Colonic mucosa (tissue), 4 donors: Measurements from ENCODE around the gene PGBD2. TPM values are rescaled to one million over a fixed set of nuclear protein-coding genes. Genes with fewer than 3 reads are reported as not detected.
"Not testable (repeated sequence)": the region's sequence is repeated elsewhere in the genome, so short reads cannot be mapped to it uniquely, and the experiment has no call there.

ENCODE experiments used
- DNase-seq: peaks from one replicate; pipeline ENCODE4 v3.0.0-alpha.2; 2020
- H3K27ac ChIP-seq: fragments of 200-600 bp; one replicate; pipeline ENCODE4 v1.8.0; 2021
- H3K27me3 ChIP-seq: fragments of 200-600 bp; one replicate; pipeline ENCODE4 v1.8.0; 2021
- H3K36me3 ChIP-seq: fragments of 200-600 bp; one replicate; pipeline ENCODE4 v1.8.0; 2021
- H3K4me1 ChIP-seq: fragments of 200-600 bp; one replicate; pipeline ENCODE4 v1.8.0; 2021; ENCODE audit warnings: mild to moderate bottlenecking
- H3K4me3 ChIP-seq: fragments of 200-600 bp; one replicate; pipeline ENCODE4 v1.8.0; 2021
- H3K9ac ChIP-seq, 2 donors: one replicate each; pipeline ENCODE4 v1.7.0; 2013; ENCODE audit warnings: control low read depth in 2 of 2, low read depth in 2 of 2, low read length in 2 of 2
- H3K9me3 ChIP-seq: fragments of 200-600 bp; one replicate; pipeline ENCODE4 v1.8.0; 2021
- intact Hi-C: fragments of 100-400 bp; cut with DNase I; formaldehyde crosslinking; loops from one replicate; pipeline ENCODE4 v1.14.1; 2022
- total RNA-seq, 2 donors: library from RNA; stranded (reverse); fragmentation: NEBNext Ultra II Directional in 1 of 2; extraction: Animal tissue kit (Norgen Biotek cat#: 25700) in 1 of 2; gene quantifications; one replicate each; pipeline ENCODE4 v1.2.1, GENCODE V29; 2021
- donor health status: healthy.
- donor health status: DM: no; HTN: no; CAD: no.
- donor health status: DM: no; HTN: no; CAD: no.

The PGBD2 gene
- total RNA-seq, 2 donors from 2014 or later: 7.2 to 8.4 TPM

DNA sequence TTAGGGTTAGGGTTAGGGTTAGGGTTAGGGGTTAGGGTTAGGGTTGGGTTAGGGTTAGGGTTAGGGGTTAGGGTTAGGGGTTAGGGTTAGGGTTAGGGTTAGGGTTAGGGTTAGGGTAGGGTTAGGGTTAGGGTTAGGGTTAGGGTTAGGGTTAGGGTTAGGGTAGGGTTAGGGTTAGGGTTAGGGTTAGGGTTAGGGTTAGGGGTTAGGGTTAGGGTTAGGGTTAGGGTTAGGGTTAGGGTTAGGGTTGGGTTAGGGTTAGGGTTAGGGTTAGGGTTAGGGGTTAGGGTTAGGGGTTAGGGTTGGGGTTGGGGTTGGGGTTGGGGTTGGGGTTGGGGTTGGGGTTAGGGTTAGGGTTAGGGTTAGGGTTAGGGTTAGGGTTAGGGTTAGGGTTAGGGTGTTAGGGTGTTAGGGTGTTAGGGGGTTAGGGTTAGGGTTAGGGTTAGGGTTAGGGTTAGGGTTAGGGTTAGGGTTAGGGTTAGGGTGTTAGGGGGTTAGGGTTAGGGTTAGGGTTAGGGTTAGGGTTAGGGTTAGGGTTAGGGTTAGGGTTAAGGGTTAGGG is 39.9 kb downstream of the PGBD2 start:
- H3K4me3 ChIP-seq, intact Hi-C loops, H3K9me3 ChIP-seq, H3K4me1 ChIP-seq, H3K36me3 ChIP-seq, H3K9ac ChIP-seq, DNase-seq, H3K27me3 ChIP-seq, H3K27ac ChIP-seq: not testable (repeated sequence)

Other genes starting within 250 kb of the PGBD2 start
- not detected for gene OR14I1, start 203.5 kb upstream of the PGBD2 start, total RNA-seq
- gene LYPD8, start 150.5 kb upstream of the PGBD2 start, total RNA-seq: 100 to 1,000 TPM in 1 of 2 donors, 10 to 100 TPM in 1; 40.8 to 310 TPM
- 10 to 100 TPM; 24.2 to 30.5 TPM for gene SH3BP5L, start 80.3 kb upstream of the PGBD2 start, total RNA-seq
- 10 to 100 TPM; 27.8 to 57.4 TPM for gene ZNF672, start 68.0 kb upstream of the PGBD2 start, total RNA-seq
- gene ZNF692, start 47.1 kb upstream of the PGBD2 start, total RNA-seq: 10 to 100 TPM; 20.9 to 46.9 TPM